GM23338 (cell line): Measurements from ENCODE around the gene CCNI2. TPM values are rescaled to one million over a fixed set of nuclear protein-coding genes. Genes with fewer than 3 reads are reported as not detected.

Experiments
- ATAC-seq: fragments of 200-7000 bp; cut with Tn5 transposase; 3 replicates; pipeline ENCODE4 v1.9.1; 2020
- DNase-seq: peaks from one replicate; pipeline ENCODE4 v3.0.0-alpha.2; 2015; ENCODE audit warnings: low spot score
- H2AFZ ChIP-seq: fragments of 200-600 bp; sonication (generic); 2 replicates; pipeline ENCODE4 v1.8.0; 2016; ENCODE audit warnings: antibody characterized with exemption, mild to moderate bottlenecking, moderate library complexity
- H3F3A ChIP-seq: fragments of 200-600 bp; sonication (generic); replicated peaks from 2 replicates; pipeline ENCODE4 v1.8.0; 2017; ENCODE audit warnings: antibody characterized with exemption, mixed run types, low read depth
- H3K27ac ChIP-seq: fragments of 200-600 bp; sonication (generic); 2 replicates; pipeline ENCODE4 v1.6.1; 2016; ENCODE audit warnings: low read depth
- H3K27me3 ChIP-seq: fragments of 200-600 bp; sonication (generic); 2 replicates; pipeline ENCODE4 v1.8.0; 2016; ENCODE audit warnings: mild to moderate bottlenecking, mixed run types, moderate library complexity; ENCODE audit not compliant: insufficient read depth
- H3K36me3 ChIP-seq: fragments of 200-600 bp; sonication (generic); 2 replicates; pipeline ENCODE4 v1.8.0; 2016; ENCODE audit warnings: mild to moderate bottlenecking; ENCODE audit not compliant: insufficient read depth
- H3K4me1 ChIP-seq: fragments of 200-600 bp; sonication (generic); 2 replicates; pipeline ENCODE4 v1.8.0; 2016; ENCODE audit warnings: mild to moderate bottlenecking, moderate library complexity; ENCODE audit not compliant: insufficient read depth
- H3K4me2 ChIP-seq: fragments of 200-600 bp; sonication (generic); 2 replicates; pipeline ENCODE4 v1.7.1; 2017; ENCODE audit warnings: mixed run types
- H3K4me3 ChIP-seq: fragments of 200-600 bp; sonication (generic); 2 replicates; pipeline ENCODE4 v1.6.1; 2016; ENCODE audit warnings: mixed run types
- H3K79me2 ChIP-seq: fragments of 200-600 bp; sonication (generic); replicated peaks from 2 replicates; pipeline ENCODE4 v1.8.0; 2017; ENCODE audit warnings: mild to moderate bottlenecking; ENCODE audit not compliant: insufficient read depth
- H3K9me2 ChIP-seq: fragments of 200-600 bp; sonication (generic); 2 replicates; pipeline ENCODE4 v1.8.0; 2017; ENCODE audit not compliant: insufficient read depth
- H4K20me1 ChIP-seq: fragments of 200-600 bp; sonication (generic); replicated peaks from 2 replicates; pipeline ENCODE4 v1.8.0; 2017; ENCODE audit warnings: mild to moderate bottlenecking; ENCODE audit not compliant: insufficient read depth
- H3K27ac Mint-ChIP-seq: 2 replicates; pipeline ENCODE4 v1.8.0; 2020; ENCODE audit warnings: inconsistent platforms, mild to moderate bottlenecking, moderate library complexity, mixed read lengths
- H3K27me3 Mint-ChIP-seq: 3 replicates; pipeline ENCODE4 v1.8.0; 2022; ENCODE audit warnings: low read depth, mild to moderate bottlenecking, moderate library complexity, mixed read lengths, inconsistent platforms; ENCODE audit not compliant: insufficient read depth, poor library complexity
- H3K36me3 Mint-ChIP-seq: 3 replicates; pipeline ENCODE4 v1.8.0; 2021; ENCODE audit warnings: low read depth, mild to moderate bottlenecking, inconsistent platforms, moderate library complexity, mixed read lengths
- H3K4me1 Mint-ChIP-seq: 3 replicates; pipeline ENCODE4 v1.8.0; 2020; ENCODE audit warnings: mild to moderate bottlenecking, inconsistent platforms, mixed read lengths
- H3K4me3 Mint-ChIP-seq: 3 replicates; pipeline ENCODE4 v1.8.0; 2021; ENCODE audit warnings: moderate library complexity, mild to moderate bottlenecking, inconsistent platforms, mixed read lengths
- H3K9me3 Mint-ChIP-seq: 3 replicates; pipeline ENCODE4 v1.8.0; 2020; ENCODE audit warnings: moderate library complexity, mild to moderate bottlenecking, inconsistent platforms, mixed read lengths
- CREB1 ChIP-seq: fragments of 250-450 bp; sonication (Bioruptor Pico); IDR thresholded peaks from 2 replicates; pipeline ENCODE4 v1.5.0; 2020; ENCODE audit warnings: low read depth, mild to moderate bottlenecking, moderate library complexity
- EZH2 ChIP-seq: fragments of 200-600 bp; sonication (generic); IDR thresholded peaks from one replicate; pipeline ENCODE4 v1.8.0; 2017; ENCODE audit warnings: antibody characterized with exemption, mild to moderate bottlenecking, low read depth; ENCODE audit not compliant: unreplicated experiment
- EZH2phosphoT487 ChIP-seq: fragments of 200-600 bp; sonication (generic); IDR thresholded peaks from one replicate; pipeline ENCODE4 v1.8.1; 2018; ENCODE audit warnings: antibody characterized with exemption; ENCODE audit not compliant: unreplicated experiment
- NANOG ChIP-seq: IDR thresholded peaks from 2 replicates; pipeline ENCODE4 v1.6.1; 2016; ENCODE audit warnings: antibody characterized with exemption, borderline replicate concordance
- POLR2AphosphoS5 ChIP-seq: IDR thresholded peaks from 2 replicates; pipeline ENCODE4 v1.6.1; 2016; ENCODE audit warnings: antibody characterized with exemption, low read depth
- REST ChIP-seq: IDR thresholded peaks from one replicate; pipeline ENCODE4 v1.6.1; 2018; ENCODE audit warnings: antibody characterized with exemption; ENCODE audit not compliant: unreplicated experiment
- STAT1 ChIP-seq: IDR thresholded peaks from one replicate; pipeline ENCODE4 v1.6.1; 2016; ENCODE audit warnings: antibody characterized with exemption; ENCODE audit not compliant: unreplicated experiment
- ZNF331 ChIP-seq: fragments of 250-450 bp; sonication (Bioruptor Pico); IDR thresholded peaks from 2 replicates; pipeline ENCODE4 v1.5.0; 2020; ENCODE audit warnings: low read depth, mild to moderate bottlenecking, moderate library complexity
- polyA plus RNA-seq: library from polyadenylated mRNA; unstranded; fragments of >200 nt; fragmentation: Nextera tagmentation; extraction: Ambion mirVana; gene quantifications from 2 replicates; pipeline ENCODE4 v1.2.1, GENCODE V29; 2016
- total RNA-seq: library from RNA; depleted of rRNA; stranded (reverse); fragments of >200 nt; shearing (Covaris generic); gene quantifications from 2 replicates; pipeline ENCODE4 v1.2.3, GENCODE V29; 2014
- TF ChIP-seq, protein P1 (sequence below): fragments of 250-450 bp; sonication (Bioruptor Pico); IDR thresholded peaks from 2 replicates; pipeline ENCODE4 v1.5.0; 2020; ENCODE audit warnings: mild to moderate bottlenecking, moderate library complexity
- TF ChIP-seq, protein P2 (sequence below), 2 experiments: fragments of 200-600 bp in 1 of 2; sonication (generic) in 1 of 2; conservative IDR thresholded peaks; 2 replicates each; pipeline versions ENCODE4 v1.5.1 to v1.6.1; 2016 to 2017; ENCODE audit warnings: antibody characterized with exemption in 2 of 2, low read depth in 2 of 2, mild to moderate bottlenecking in 2 of 2, moderate library complexity in 1 of 2

The CCNI2 gene
- total and polyA plus RNA-seq, 2 experiments from 2014 or later: 0.55 to 2.5 TPM

- TF ChIP-seq NANOG (no peak), POLR2AphosphoS5 (no peak), REST (no peak), ZNF331 (CRISPR knock-in tag) (no peak), STAT1 (no peak)
Observed at GRCh38 chr5:132799392-132799791, 52.2 kb downstream of the CCNI2 start (continued).

- H2AFZ ChIP-seq: peak overlapping the region; percentile 33
- H3K9me3 Mint-ChIP-seq: peaks cover 4% of the 10 kb centered on the region; the same call in 2 of the 3 replicates
- TF ChIP-seq EZH2phosphoT487 (no peak), EZH2 (no peak), NANOG (no peak), STAT1 (no peak), CREB1 (CRISPR knock-in tag) (no peak), REST (no peak)
- TF ChIP-seq, protein P1, sequence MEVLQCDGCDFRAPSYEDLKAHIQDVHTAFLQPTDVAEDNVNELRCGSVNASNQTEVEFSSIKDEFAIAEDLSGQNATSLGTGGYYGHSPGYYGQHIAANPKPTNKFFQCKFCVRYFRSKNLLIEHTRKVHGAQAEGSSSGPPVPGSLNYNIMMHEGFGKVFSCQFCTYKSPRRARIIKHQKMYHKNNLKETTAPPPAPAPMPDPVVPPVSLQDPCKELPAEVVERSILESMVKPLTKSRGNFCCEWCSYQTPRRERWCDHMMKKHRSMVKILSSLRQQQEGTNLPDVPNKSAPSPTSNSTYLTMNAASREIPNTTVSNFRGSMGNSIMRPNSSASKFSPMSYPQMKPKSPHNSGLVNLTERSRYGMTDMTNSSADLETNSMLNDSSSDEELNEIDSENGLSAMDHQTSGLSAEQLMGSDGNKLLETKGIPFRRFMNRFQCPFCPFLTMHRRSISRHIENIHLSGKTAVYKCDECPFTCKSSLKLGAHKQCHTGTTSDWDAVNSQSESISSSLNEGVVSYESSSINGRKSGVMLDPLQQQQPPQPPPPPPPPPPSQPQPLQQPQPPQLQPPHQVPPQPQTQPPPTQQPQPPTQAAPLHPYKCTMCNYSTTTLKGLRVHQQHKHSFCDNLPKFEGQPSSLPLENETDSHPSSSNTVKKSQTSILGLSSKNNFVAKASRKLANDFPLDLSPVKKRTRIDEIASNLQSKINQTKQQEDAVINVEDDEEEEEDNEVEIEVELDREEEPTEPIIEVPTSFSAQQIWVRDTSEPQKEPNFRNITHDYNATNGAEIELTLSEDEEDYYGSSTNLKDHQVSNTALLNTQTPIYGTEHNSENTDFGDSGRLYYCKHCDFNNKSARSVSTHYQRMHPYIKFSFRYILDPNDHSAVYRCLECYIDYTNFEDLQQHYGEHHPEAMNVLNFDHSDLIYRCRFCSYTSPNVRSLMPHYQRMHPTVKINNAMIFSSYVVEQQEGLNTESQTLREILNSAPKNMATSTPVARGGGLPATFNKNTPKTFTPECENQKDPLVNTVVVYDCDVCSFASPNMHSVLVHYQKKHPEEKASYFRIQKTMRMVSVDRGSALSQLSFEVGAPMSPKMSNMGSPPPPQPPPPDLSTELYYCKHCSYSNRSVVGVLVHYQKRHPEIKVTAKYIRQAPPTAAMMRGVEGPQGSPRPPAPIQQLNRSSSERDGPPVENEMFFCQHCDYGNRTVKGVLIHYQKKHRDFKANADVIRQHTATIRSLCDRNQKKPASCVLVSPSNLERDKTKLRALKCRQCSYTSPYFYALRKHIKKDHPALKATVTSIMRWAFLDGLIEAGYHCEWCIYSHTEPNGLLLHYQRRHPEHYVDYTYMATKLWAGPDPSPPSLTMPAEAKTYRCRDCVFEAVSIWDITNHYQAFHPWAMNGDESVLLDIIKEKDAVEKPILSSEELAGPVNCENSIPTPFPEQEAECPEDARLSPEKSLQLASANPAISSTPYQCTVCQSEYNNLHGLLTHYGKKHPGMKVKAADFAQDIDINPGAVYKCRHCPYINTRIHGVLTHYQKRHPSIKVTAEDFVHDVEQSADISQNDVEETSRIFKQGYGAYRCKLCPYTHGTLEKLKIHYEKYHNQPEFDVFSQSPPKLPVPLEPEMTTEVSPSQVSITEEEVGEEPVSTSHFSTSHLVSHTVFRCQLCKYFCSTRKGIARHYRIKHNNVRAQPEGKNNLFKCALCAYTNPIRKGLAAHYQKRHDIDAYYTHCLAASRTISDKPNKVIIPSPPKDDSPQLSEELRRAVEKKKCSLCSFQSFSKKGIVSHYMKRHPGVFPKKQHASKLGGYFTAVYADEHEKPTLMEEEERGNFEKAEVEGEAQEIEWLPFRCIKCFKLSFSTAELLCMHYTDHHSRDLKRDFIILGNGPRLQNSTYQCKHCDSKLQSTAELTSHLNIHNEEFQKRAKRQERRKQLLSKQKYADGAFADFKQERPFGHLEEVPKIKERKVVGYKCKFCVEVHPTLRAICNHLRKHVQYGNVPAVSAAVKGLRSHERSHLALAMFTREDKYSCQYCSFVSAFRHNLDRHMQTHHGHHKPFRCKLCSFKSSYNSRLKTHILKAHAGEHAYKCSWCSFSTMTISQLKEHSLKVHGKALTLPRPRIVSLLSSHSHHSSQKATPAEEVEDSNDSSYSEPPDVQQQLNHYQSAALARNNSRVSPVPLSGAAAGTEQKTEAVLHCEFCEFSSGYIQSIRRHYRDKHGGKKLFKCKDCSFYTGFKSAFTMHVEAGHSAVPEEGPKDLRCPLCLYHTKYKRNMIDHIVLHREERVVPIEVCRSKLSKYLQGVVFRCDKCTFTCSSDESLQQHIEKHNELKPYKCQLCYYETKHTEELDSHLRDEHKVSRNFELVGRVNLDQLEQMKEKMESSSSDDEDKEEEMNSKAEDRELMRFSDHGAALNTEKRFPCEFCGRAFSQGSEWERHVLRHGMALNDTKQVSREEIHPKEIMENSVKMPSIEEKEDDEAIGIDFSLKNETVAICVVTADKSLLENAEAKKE (CRISPR knock-in tag): no peak
- TF ChIP-seq, protein P2, sequence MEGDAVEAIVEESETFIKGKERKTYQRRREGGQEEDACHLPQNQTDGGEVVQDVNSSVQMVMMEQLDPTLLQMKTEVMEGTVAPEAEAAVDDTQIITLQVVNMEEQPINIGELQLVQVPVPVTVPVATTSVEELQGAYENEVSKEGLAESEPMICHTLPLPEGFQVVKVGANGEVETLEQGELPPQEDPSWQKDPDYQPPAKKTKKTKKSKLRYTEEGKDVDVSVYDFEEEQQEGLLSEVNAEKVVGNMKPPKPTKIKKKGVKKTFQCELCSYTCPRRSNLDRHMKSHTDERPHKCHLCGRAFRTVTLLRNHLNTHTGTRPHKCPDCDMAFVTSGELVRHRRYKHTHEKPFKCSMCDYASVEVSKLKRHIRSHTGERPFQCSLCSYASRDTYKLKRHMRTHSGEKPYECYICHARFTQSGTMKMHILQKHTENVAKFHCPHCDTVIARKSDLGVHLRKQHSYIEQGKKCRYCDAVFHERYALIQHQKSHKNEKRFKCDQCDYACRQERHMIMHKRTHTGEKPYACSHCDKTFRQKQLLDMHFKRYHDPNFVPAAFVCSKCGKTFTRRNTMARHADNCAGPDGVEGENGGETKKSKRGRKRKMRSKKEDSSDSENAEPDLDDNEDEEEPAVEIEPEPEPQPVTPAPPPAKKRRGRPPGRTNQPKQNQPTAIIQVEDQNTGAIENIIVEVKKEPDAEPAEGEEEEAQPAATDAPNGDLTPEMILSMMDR (conservative IDR thresholded peaks at IDR 0.05; ENCODE audit: low read depth in 2 of 2): no peak
Observed at GRCh38 chr5:132800545-132800944, 53.3 kb downstream of the CCNI2 start.

More at GRCh38 chr5:132800545-132800944, 53.3 kb downstream of the CCNI2 start:
- H3K4me1 Mint-ChIP-seq: no peaks in the 10 kb centered on the region
- H3K4me1 ChIP-seq: no peaks in the 10 kb centered on the region
- no peaks in the 10 kb centered on the region for H3K36me3 ChIP-seq
- H3K27ac Mint-ChIP-seq: no peak overlapping the region
- DNase-seq: no peak
- no peak overlapping the region for H3K4me3 ChIP-seq
- H4K20me1 ChIP-seq: no peaks in the 10 kb centered on the region
- no peaks in the 10 kb centered on the region for H3F3A ChIP-seq
- H3K27me3 ChIP-seq: no peaks in the 10 kb centered on the region
- H3K36me3 Mint-ChIP-seq: no peaks in the 10 kb centered on the region
- no peak overlapping the region for H3K27ac ChIP-seq
- peaks cover 4% of the 10 kb centered on the region for H3K27me3 Mint-ChIP-seq
- ATAC-seq: no peak
- no peaks in the 10 kb centered on the region for H3K79me2 ChIP-seq
- no peak overlapping the region for H3K4me3 Mint-ChIP-seq
- no peak overlapping the region for H3K4me2 ChIP-seq
- no peaks in the 10 kb centered on the region for H3K9me2 ChIP-seq
